SIG-M5 (cell line): ENCODE results near the gene KRTAP5-3.
"Not testable (repeated sequence)": the region's sequence is repeated elsewhere in the genome, so short reads cannot be mapped to it uniquely, and the experiment has no call there.

ENCODE experiments used
- DNase-seq: peaks from one replicate; lab custom pipeline; 2025; lab: John Stamatoyannopoulos, UW

KRTAP5-3 gene

GRCh38 chr11:1608363-1608762 lies at the start of gene KRTAP5-3:
KRTAP5-3 (minus strand) TSS chr11:1608463; CDS start chr11:1608385, 78 bp downstream.
- DNase-seq: no peak

- no peak for DNase-seq
These were observed 48.4 kb upstream of the KRTAP5-3 start for GRCh38 chr11:1656670-1657069.

GRCh38 chr11:1656061-1656441 lies 47.8 kb upstream of the KRTAP5-3 start:
- no peak for DNase-seq

- no peak for DNase-seq
These were observed 47.2 kb upstream of the KRTAP5-3 start for GRCh38 chr11:1655168-1656060.

- no peak for DNase-seq
These were observed 46.3 kb upstream of the KRTAP5-3 start for GRCh38 chr11:1654388-1655167.

GRCh38 chr11:1653541-1654387 lies 45.5 kb upstream of the KRTAP5-3 start:
- no peak for DNase-seq

- DNase-seq: no peak
These were observed 44.7 kb upstream of the KRTAP5-3 start for GRCh38 chr11:1652771-1653540.

GRCh38 chr11:1652442-1652770 lies 44.1 kb upstream of the KRTAP5-3 start:
- no peak for DNase-seq

GRCh38 chr11:1652026-1652425 lies 43.8 kb upstream of the KRTAP5-3 start:
- DNase-seq: no peak

GRCh38 chr11:1651411-1651980 lies 43.2 kb upstream of the KRTAP5-3 start:
- DNase-seq: no peak

GRCh38 chr11:1650918-1651262 lies 42.6 kb upstream of the KRTAP5-3 start:
- no peak for DNase-seq

- DNase-seq: no peak
These were observed 42.0 kb upstream of the KRTAP5-3 start for GRCh38 chr11:1650034-1650917.

GRCh38 chr11:1648653-1649420 lies 40.6 kb upstream of the KRTAP5-3 start:
- no peak for DNase-seq

GRCh38 chr11:1647901-1648652 lies 39.8 kb upstream of the KRTAP5-3 start:
- DNase-seq: no peak

GRCh38 chr11:1646540-1646939 lies 38.3 kb upstream of the KRTAP5-3 start:
- DNase-seq: not testable (repeated sequence)

- no peak for DNase-seq
These were observed 37.1 kb upstream of the KRTAP5-3 start for GRCh38 chr11:1645357-1645821.

GRCh38 chr11:1644601-1645356 lies 36.5 kb upstream of the KRTAP5-3 start:
- DNase-seq: no peak

- DNase-seq: no peak
These were observed 35.0 kb upstream of the KRTAP5-3 start for GRCh38 chr11:1643146-1643690.
